Stimulated activated CD4-positive, alpha-beta T cell treated with anti-CD3 and anti-CD28 coated beads, Interleukin-4, amount 100 ng/mL, for 48 hours (primary cell): ENCODE data around the gene ABCC4.
A peak's percentile ranks its signal among the peaks of the same experiment; 100 is the strongest.
"Not testable (repeated sequence)": the region's sequence is repeated elsewhere in the genome, so short reads cannot be mapped to it uniquely, and the experiment has no call there.

Experiments
- DNase-seq, 2 donors: peaks; one replicate each; pipeline ENCODE4 v3.0.0-alpha.2; 2020; ENCODE audit warnings: low read depth in 2 of 2

Gene ABCC4

GRCh38 chr13:95195146-95195545 is 106.1 kb downstream of the ABCC4 start:
- no peak for DNase-seq

- DNase-seq: no peak
Observed at GRCh38 chr13:95193509-95194230, 107.6 kb downstream of the ABCC4 start.

DNA sequence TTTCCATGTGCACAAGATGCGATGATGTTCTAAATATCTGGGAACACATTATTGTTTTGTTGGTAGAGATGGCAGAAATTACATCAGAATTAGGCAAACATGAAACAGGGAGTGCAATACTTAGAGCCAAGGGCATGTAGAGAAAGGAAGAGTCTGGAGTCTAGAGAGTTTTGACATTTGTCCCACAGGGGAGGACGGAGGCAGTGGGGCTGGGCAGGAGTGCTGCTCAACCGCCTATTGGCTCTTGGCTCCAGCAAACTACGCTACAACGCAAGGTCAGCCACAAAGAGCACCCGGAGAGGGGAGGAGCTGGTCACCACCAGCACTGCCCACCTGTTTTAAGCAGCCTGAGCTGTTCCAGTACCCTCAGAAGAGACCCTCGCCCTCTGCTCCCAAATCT is 108.3 kb downstream of the ABCC4 start:
- no peak for DNase-seq

DNA sequence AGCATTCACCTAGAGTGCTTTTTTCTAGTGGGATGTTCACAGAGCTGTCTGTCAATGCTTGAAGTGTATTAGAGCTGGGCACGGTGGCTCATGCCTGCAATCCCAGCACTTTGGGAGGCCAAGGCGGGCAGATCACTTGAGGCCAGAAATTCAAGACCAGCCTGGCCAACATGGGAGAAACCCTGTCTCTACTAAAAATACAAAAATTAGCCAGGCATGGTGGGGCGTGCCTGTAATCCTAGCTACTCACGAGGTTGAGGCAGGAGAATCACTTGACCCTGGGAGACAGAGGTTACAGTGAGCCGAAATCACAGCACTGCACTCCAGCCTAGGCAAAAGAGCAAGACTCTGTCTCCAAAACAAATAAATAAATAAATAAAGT is 108.7 kb downstream of the ABCC4 start:
- not testable (repeated sequence) for DNase-seq

- DNase-seq: peak; percentile 52 to 73
Observed at GRCh38 chr13:95191821-95192563, 109.3 kb downstream of the ABCC4 start.

DNA sequence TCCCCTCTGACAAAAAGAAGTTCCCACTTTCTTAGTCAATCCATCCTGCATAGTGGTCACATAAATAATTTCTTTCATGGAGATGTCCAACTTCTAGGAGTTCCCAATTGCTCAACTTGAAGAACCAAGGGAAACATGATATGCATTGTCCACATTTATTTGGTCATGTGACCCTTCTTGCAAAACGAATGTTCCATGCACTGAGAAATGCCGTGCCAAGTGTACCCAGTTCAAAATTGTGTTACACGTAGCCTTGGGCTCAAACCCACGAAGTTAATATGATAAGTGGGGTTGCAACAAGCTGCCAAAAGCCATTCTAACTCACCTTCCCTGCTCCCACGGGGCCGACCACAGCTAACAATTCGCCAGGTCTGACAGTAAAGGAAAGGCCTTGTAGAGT is 113.1 kb downstream of the ABCC4 start:
- DNase-seq: no peak

GRCh38 chr13:95185851-95186250 is 115.4 kb downstream of the ABCC4 start:
- DNase-seq: no peak

DNA sequence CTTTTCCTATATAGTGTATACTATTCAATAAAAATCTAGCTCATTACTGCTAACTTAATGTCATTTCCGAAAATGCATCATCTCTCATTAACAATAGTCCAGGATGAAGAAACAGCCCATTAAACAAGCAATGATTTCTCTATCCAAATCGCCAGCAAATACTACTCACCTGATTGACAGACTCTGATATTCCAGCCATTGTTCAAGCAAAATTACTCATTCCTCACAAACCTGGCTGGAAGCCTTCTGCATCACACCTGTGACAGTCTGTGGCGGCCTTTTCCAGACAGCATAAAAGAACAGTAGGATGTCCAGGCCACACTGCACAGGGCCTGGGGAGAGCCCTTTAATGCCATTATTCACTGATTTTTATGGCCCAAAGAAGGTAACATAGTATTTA is 115.9 kb downstream of the ABCC4 start:
- DNase-seq: no peak

DNA sequence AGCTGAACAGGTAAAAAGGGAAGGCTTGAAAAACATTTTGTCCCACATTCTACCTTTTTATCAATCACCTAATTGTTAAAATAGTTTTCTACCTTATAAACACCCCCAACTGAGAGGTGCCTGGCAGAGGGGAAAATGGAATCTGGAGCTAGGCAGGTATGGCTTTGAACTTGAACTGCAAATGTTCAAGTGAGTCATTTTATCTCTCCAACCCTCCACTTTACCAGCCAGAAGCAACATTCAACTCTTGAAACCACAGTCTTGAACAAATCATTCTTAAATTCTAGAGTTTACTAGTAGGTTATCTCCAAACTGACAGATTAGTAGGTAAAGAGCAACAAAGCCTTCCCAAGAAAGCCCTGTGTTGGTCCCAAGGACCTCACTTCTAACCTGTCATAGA is 116.9 kb downstream of the ABCC4 start:
- no peak for DNase-seq

- DNase-seq: no peak
Observed at GRCh38 chr13:95182570-95183265, 118.5 kb downstream of the ABCC4 start.

DNA sequence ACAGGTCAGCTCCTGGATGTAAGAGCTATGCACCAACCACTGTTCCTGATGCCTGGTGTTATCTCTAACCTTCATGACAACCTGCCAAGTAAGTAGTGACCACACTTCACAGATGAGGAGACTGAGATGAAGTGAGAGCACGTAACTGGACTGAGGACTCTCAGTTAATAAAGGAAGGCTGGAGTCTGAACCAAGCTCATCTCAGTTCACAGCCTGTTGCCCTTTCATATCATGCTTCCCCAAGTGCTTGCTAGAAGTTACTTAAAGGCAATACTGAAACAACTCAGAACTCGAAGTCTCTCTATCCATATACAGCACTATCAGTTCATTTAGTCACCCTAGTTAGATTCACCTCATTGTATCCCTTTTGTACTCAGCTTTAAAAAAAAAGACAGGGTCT is 119.7 kb downstream of the ABCC4 start:
- no peak for DNase-seq

GRCh38 chr13:95180513-95181245 is 120.6 kb downstream of the ABCC4 start:
- DNase-seq: no peak

DNA sequence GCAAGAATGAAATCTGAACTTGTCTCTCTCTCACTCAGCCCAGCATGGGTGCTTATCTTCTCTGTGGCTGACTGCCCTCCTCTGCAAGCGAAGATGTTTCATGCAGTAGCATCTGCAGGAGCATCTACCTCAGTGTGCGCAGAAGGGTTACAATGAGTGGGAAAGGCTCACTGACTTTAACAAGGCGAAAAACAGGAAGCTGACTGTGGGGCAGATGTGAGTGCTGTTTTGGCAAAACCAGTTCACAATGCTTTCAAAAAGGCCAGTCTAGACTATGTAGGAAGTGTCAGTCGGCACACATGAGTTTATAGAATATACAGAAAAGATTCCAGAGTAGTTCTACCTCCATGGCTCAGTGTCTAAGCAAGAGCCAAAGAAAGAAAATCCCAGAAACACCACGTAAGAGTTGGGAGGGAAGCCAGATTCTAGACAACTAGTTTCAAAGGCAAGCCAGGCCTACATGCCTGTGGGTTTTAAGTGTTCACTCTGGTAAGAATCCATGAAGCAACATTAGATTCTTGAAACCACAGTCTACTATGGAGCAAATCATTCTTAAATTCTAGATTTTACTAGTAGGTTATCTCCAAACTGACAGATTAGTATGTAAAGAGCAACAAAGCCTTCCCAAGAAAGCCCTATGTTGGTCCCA is 124.5 kb downstream of the ABCC4 start:
- no peak for DNase-seq

- no peak for DNase-seq
Observed at GRCh38 chr13:95174517-95174916, 126.7 kb downstream of the ABCC4 start.

DNA sequence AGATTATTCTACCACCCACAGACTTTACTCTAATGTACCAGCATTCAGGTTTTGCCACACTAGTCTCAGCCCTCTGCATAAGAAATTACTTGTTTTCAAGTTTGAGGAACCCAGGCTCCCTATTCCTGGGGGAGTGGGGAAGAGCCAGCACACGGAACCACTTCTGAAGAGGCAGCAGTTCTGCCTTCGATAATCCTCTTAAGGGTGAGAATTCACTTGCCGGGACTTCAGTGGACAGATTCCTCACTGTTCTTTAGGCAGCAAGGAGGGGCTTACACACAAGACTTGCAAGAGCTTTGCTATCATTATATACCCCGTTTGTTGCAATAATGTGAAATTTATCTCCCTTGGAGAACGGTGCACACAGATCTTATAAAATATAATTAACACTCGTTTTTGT is 133.1 kb downstream of the ABCC4 start:
- DNase-seq: no peak

- not testable (repeated sequence) for DNase-seq
Observed at GRCh38 chr13:95167003-95167402, 134.2 kb downstream of the ABCC4 start.

- no peak for DNase-seq
Observed at GRCh38 chr13:95164830-95165229, 136.4 kb downstream of the ABCC4 start.

DNA sequence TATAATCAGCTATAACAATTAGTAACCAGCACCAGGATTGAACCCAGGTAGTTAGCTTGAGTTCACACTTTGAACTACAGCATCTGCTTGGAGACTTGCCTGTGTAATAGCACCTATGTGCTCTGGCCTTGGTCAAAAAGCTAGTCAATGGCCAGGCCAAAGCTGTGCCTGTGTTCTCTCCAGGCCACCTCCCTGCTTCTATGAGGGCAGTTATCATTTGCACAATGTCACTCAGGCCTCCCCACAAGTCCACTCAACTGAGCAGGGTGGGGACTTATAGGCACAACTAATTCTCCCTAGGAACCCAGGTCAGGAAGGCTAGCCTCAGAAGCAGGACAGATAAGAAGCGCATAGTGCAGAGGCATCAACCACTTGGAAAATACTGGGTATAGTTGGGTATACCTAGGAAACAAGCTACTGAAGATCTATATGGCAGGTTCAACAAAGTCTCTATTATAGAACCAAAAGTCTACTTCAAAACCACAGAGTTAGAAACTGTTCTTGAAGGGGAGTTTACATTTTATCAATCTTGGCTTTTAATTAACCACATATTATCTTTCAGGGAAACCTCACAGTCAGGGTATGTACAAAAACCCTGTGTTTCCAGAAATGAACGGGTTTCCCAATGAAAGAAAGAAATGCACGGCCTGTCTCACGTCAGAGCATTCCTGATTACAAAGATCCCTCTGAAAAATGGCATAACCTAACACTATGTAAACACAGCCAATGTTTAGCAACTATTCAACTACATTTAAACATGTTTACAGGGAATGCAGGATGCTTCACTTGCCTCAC is 140.9 kb downstream of the ABCC4 start:
- DNase-seq: no peak

DNA sequence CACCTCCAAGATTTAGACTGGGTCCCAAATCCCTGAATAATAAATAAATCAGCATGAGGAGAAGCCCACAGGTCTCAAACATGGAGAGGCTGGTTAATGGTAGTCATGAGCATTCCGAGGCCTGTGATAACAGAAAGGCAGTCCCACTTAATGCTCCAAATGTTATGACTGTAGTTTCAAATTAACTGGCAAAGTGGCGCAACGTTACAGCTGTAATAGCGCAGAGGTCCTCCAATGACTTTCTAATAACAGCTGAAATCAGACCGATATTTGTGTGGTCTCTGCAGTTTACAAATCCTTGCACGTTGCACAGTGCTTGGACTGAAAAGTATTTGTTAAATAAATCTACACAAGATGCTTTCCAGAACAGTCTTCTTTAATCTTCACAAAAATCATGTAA is 141.8 kb downstream of the ABCC4 start:
- DNase-seq: no peak

DNA sequence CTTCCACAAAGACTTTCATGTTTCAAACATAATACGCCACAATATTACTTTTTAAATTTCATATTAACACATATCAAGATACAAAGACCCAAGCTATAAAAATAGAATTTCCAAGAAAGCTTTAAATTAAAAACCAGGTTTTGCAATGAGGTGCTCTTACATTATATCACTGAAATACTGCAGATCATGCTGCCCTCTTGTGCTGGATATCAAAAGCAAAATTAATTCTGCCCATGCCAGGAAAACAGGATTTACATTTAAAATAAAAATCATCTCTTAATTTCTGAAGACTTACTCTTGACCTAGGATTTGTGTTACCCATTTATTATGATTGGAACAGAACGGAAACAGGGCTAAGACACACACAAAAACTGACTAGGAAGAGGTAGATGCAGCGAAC is 145.0 kb downstream of the ABCC4 start:
- no peak for DNase-seq

DNA sequence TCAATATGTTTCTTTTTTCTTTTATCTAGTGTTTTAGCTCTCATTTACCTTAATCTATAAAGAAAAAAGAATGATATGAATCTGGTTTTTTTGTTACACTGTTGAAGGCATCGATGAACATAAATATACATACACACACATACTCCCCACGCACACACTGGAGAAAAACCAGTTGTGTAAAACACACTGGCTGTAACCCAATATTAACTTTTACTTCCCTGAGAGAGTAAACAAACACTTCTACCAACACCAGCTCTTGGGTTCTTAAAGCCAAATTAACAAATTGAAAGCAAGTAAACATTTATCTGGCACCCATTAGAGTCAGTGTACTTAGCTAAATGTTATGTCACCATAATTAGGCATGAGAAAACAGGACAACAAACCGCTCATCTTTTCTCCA is 145.7 kb downstream of the ABCC4 start:
- DNase-seq: no peak
